RKO (cell line): ENCODE data around the gene ACSL6.
"Not testable (repeated sequence)": the region's sequence is repeated elsewhere in the genome, so short reads cannot be mapped to it uniquely, and the experiment has no call there.

ENCODE experiments used
- DNase-seq: peaks from one replicate; pipeline ENCODE4 v3.0.0-alpha.2; 2016; ENCODE audit warnings: low spot score

ACSL6 gene

DNA sequence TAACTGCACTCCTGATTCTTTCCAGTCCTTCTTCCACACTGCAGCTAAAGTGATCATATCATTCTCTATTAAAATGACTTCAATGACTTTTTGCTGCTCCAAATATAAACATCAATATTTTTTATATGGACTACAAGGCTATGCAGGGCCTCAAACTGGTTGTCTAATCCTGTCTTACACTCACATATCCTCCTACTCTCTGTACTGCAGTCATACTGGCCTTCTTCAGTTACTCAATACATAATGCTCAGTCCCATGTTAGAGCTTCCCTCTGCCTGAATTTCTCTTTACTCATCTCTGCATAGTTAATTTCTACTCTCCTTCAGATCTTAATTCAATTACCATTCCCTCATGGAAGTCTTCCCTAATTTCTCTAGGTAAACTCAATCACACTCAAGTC, 69.4 kb downstream of the ACSL6 start:
- no peak for DNase-seq

DNA sequence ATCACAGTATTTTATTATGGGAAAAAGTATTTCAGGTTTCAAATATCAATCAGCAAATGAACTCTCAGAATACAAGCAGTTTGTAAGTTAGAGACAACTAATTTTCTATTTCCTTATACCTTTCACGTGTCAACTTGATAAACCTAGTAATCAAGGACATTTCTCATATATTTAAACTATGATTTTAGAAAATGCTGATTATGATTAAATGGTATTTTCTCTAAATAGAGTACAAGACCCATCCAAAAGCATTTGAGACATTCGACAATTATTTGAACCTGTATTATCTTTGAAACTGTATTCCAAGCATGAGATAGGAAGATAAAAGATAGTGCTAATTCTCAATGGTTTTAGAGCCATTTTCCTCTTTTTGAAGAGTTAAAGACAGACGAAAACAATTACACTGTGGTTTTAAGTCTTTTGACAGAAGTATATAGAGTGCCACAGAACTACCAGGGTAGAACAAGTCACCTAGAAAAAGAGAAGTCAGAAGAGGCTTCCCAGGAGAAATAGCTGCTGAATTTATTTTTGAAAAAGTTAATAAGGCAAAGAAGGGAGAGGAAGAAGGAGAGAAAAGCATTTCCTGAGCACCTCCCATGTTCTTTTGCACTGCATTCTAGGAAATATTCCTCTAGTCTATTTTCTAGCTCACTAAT, 71.6 kb downstream of the ACSL6 start:
- DNase-seq = no peak

DNA sequence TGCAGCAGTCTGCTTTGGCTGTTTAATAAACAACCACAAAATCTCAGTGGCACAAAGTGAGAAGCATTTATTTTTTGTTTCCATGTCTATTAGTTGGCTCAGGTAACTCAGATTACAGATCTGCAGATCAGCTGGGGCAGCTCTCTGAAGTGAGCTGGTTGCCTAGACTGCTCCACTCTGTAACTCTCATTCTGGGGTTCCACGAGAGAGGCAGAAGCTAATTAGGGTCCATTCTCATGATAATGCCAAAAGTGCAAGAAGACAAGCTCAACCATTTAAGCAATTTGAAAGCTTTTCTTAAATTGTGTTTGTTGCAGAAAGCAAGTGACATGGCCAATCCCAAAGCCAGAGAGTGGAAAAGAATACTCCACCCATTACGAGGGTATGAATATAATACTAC, 79.2 kb downstream of the ACSL6 start:
- no peak for DNase-seq

GRCh38 chr5:131928957-131929356, 82.5 kb downstream of the ACSL6 start:
- no peak for DNase-seq

DNA sequence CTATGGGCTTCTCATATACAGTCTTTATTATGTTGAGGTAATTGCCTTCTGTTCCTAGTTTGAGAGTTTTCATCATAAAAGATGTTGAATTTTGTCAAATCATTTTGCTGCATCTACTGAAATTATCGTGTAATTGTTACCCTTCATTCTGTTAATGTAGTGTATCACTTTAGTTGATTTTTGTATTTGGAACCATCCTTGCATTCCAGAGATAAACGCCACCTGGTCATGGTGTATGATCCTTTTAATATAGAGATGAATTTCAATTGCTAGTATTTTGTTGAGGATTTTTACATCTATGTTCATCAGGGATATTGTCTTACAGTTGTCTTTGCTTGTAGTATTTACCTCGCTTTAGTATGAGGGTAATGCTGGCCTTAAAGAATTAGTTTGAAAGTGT, 85.3 kb downstream of the ACSL6 start:
- no peak for DNase-seq

- DNase-seq = no peak
These were observed 95.0 kb downstream of the ACSL6 start for GRCh38 chr5:131916481-131916880.

DNA sequence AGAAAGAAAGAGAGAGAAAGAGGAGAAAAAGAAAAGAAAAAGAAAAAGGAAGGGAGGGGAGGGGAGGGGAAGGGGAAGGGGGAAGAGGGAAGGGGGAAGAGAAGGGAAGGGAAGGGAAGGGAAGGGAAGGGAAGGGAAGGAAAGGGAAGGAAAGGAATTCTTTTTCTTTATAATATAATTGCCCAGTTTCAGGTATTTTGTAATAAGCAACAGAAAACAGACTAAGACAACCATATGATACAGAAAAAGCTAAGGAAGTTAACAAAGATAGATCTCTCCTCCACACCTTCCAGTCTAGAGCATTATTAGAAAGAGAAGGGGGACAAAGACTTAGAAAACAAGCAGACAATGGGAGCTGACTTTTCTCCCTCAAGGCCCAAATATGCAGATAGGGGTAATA, 97.0 kb downstream of the ACSL6 start:
- DNase-seq = no peak

DNA sequence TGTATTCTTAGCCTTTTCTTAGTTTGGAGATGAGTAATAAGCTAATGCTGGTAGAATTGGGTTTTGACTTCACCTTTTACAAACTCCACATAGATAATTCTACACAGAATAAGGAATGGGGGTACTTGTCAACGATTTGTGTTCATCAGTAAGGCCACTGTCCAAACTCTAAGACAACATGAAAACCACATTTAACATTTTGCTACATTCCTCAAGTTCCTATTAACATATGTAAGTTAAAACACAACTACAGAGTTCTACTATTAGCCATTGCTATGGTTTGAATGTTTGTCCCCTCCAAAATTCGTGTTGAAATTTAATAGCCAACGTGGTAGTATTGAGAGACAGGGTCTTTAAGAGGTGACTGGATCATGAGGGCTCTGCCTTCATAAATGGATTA, 97.9 kb downstream of the ACSL6 start:
- DNase-seq = no peak

DNA sequence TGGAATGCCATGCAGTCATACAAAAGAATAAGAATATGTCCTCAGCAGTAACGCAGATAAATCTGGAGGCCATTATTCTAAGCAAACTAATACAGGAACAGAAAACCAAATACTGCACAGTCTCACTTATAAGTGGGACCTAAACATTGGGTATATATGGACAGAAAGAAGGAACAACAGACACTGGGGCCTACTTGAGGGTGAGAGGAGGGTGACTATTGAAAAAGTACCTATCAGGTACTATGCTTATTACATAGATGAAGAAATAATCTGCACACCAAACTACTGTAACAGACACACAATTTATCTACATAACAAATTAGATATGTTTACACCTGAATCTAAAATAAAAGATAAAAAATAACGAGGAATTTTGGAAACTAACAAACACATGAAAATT, 104.8 kb downstream of the ACSL6 start:
- no peak for DNase-seq

DNA sequence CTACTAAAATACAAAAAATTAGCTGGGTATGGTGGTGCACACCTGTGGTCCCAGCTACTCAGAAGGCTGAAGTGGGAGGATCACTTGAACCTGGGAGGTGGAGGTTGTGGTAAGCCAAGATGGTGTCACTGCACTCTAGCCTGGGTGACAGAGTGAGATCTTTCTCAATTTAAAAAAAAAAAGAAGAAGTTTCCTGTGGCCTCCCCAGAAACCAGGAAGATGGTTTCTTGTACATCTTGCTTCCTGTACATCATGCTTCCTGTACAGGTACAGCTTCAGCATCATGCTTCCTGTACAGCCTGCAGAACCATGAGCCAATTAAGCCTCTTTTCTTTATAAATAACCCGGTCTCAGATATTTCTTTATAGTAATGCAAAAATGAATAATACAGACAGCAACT, 109.2 kb downstream of the ACSL6 start:
- not testable (repeated sequence) for DNase-seq
